Hepatocyte (in vitro differentiated cells): ENCODE measurements around the gene LIPC.

ENCODE experiments used
- CTCF ChIP-seq: fragments of 200-600 bp; sonication (generic); IDR thresholded peaks from 2 replicates; pipeline ENCODE4 v1.5.1; 2016; ENCODE audit warnings: antibody characterized with exemption, mild to moderate bottlenecking; ENCODE audit not compliant: poor library complexity
- EZH2 ChIP-seq: fragments of 200-600 bp; sonication (generic); IDR thresholded peaks from 2 replicates; pipeline ENCODE4 v1.6.1; 2016; ENCODE audit warnings: antibody characterized with exemption, mild to moderate bottlenecking, borderline replicate concordance
- EZH2phosphoT487 ChIP-seq: fragments of 200-600 bp; sonication (generic); IDR thresholded peaks from one replicate; pipeline ENCODE4 v1.6.1; 2018; ENCODE audit warnings: antibody characterized with exemption, mild to moderate bottlenecking, low read depth, moderate library complexity; ENCODE audit not compliant: unreplicated experiment, severe bottlenecking

- TF ChIP-seq CTCF (no peak), EZH2 (no peak), EZH2phosphoT487 (no peak)
These were observed 174.2 kb downstream of the LIPC start for GRCh38 chr15:58605931-58606530.
